Vagina (tissue), 2 donors: ENCODE results near the gene PPEF1. TPM values are rescaled to one million over a fixed set of nuclear protein-coding genes. Genes with fewer than 3 reads are reported as not detected.

Experiments used
- DNase-seq, 2 donors: peaks; one replicate each; pipeline ENCODE4 v3.0.0-alpha.2; 2017; ENCODE audit errors: extremely low spot score in 2 of 2
- H3K27ac ChIP-seq: fragments of 200-600 bp; sonication (generic); one replicate; pipeline ENCODE4 v1.5.1; 2019
- H3K27me3 ChIP-seq: fragments of 200-600 bp; sonication (generic); one replicate; pipeline ENCODE4 v1.5.1; 2019
- H3K36me3 ChIP-seq, 2 donors: fragments of 200-600 bp; sonication (generic); one replicate each; pipeline ENCODE4 v1.5.1; 2017 to 2019
- H3K4me1 ChIP-seq: fragments of 200-600 bp; sonication (generic); one replicate; pipeline ENCODE4 v1.5.1; 2019
- H3K4me3 ChIP-seq, 2 donors: fragments of 200-600 bp; sonication (generic); 1 replicate in 1 of 2; 2 replicates in 1 of 2; pipeline ENCODE4 v1.5.1; 2016 to 2019
- H3K9me3 ChIP-seq: fragments of 200-600 bp; sonication (generic); one replicate; pipeline ENCODE4 v1.5.1; 2019
- POLR2A ChIP-seq, 2 donors: fragments of 450-650 bp; IDR thresholded peaks; one replicate each; pipeline ENCODE4 v1.6.1; 2017; ENCODE audit warnings: antibody characterized with exemption in 2 of 2, mild to moderate bottlenecking in 2 of 2, moderate library complexity in 2 of 2
- POLR2AphosphoS5 ChIP-seq, 2 donors: sonication (generic); formaldehyde crosslinking; IDR thresholded peaks; one replicate each; pipeline ENCODE4 v1.9.0; 2017; ENCODE audit warnings: antibody characterized with exemption in 2 of 2, mild to moderate bottlenecking in 2 of 2, low read depth in 1 of 2; ENCODE audit not compliant: insufficient read depth in 1 of 2
- intact Hi-C: fragments of 100-400 bp; cut with DNase I; formaldehyde crosslinking; loops from one replicate; pipeline ENCODE4 v1.15.1; 2023
- total RNA-seq: library from RNA; depleted of rRNA; stranded (reverse); fragments of >200 nt; gene quantifications from one replicate; pipeline ENCODE4 v1.2.3, GENCODE V29; 2016
- TF ChIP-seq, protein P1 (sequence below), 3 experiments: fragments of 450-650 bp in 2 of 3; fragments of 200-600 bp in 1 of 3; sonication (generic) in 1 of 3; IDR thresholded peaks; one replicate each; pipeline ENCODE4 v1.5.1; 2017 to 2019; ENCODE audit warnings: antibody characterized with exemption in 3 of 3, mild to moderate bottlenecking in 2 of 3, moderate library complexity in 2 of 3

Gene PPEF1
- total RNA-seq, 1 donor from 2014 or later: not detected

DNA sequence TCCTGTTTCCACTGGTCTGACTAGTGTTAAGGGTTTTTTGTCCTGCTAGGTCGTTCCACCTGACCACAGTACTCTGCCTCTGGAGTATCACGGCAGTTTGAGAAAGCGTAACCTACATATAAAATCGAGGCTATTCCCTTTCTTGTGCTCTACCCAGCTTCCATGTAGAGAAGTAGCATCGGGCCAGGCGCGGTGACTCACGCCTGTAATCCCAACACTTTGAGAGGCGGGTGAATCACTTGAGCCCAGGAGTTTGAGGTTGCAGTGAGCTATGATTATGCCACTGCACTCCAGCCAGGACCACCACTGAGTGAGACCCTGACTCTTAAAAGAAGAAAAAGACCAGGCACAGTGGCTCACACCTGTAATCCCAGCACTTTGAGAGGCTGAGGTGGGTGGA, 7.5 kb downstream of the PPEF1 start:
- no peaks in the 10 kb centered on the region for H3K4me1 ChIP-seq
- no peak overlapping the region for H3K27ac ChIP-seq
- H3K9me3 ChIP-seq: no peaks in the 10 kb centered on the region
- intact Hi-C loops: no loop called here
- TF ChIP-seq, protein P1, sequence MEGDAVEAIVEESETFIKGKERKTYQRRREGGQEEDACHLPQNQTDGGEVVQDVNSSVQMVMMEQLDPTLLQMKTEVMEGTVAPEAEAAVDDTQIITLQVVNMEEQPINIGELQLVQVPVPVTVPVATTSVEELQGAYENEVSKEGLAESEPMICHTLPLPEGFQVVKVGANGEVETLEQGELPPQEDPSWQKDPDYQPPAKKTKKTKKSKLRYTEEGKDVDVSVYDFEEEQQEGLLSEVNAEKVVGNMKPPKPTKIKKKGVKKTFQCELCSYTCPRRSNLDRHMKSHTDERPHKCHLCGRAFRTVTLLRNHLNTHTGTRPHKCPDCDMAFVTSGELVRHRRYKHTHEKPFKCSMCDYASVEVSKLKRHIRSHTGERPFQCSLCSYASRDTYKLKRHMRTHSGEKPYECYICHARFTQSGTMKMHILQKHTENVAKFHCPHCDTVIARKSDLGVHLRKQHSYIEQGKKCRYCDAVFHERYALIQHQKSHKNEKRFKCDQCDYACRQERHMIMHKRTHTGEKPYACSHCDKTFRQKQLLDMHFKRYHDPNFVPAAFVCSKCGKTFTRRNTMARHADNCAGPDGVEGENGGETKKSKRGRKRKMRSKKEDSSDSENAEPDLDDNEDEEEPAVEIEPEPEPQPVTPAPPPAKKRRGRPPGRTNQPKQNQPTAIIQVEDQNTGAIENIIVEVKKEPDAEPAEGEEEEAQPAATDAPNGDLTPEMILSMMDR (IDR thresholded peaks at IDR 0.05): no peak
- TF ChIP-seq POLR2A (IDR thresholded peaks at IDR 0.05) (no peak), POLR2AphosphoS5 (IDR thresholded peaks at IDR 0.05; ENCODE audit: insufficient read depth in 1 of 2, low read depth in 1 of 2) (no peak)
- no peaks in the 10 kb centered on the region for H3K36me3 ChIP-seq
- DNase-seq: no peak
- no peak overlapping the region for H3K4me3 ChIP-seq
- no peaks in the 10 kb centered on the region for H3K27me3 ChIP-seq

DNA sequence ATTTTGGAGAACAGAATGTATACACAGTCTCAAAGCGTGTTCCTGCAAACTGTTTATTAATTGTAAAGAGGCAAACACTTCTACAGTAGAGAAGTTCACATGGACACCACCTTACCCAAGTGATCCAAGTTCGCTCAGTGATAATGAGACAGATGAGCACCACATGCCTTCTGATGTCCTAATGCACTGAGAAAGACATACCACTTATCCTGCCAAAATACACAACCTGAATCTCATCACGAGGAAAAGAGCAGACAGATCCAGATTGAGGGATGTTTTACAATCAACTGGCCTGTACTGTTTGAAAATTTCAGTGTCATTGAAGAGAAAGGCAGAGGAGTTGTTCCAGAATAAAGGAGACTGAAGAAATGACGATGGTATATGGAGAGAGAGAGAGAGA, 12.4 kb downstream of the PPEF1 start:
- Histone ChIP-seq H3K4me3 (no peak overlapping the region), H3K9me3 (no peaks in the 10 kb centered on the region), H3K27me3 (no peaks in the 10 kb centered on the region), H3K4me1 (no peaks in the 10 kb centered on the region), H3K36me3 (no peaks in the 10 kb centered on the region), H3K27ac (no peak overlapping the region)
- intact Hi-C loops: no loop called here
- DNase-seq: no peak
- TF ChIP-seq, protein P1 (IDR thresholded peaks at IDR 0.05): no peak
- TF ChIP-seq POLR2A (IDR thresholded peaks at IDR 0.05) (no peak), POLR2AphosphoS5 (IDR thresholded peaks at IDR 0.05; ENCODE audit: insufficient read depth in 1 of 2, low read depth in 1 of 2) (no peak)

DNA sequence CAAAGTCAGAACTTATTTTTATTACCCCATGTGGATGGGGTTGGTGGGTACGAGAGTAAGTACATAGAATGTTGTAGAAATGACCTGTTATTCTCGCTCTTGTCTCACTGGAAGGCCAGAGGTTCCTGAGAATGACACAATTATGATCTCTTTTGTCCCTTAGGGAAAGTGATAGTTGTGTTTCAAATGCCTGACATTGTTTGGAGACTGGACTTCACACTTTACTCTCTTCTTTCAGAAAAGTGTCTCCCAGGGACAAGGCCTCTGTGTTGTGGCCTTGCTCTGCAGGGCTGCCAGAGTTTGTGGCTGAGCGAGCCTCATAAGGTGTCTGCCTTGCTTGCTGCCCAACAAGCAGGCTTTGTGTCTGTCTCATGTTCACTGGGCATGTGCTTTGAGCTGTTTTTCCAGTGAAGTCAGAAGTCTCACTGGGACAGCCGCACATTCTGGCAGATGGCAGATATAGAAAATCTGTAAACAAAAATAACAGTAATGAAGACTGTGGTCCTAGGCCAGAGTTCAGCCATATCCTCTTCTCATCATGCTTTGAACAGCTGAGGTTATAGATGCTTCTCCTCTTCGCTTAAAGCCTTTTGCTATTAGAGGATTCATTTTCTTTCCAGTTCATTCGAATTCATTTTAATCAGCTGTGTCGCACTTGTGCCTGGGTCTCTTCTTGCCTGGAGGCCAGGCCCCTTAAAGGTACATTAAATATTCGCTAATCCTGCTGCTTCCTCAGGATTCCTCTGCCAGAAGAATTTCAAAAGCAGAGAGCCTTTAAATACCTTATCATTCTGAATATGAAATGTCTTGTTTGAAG, 14.4 kb downstream of the PPEF1 start:
- Histone ChIP-seq H3K4me3 (no peak overlapping the region), H3K4me1 (no peaks in the 10 kb centered on the region), H3K9me3 (no peaks in the 10 kb centered on the region), H3K27me3 (no peaks in the 10 kb centered on the region), H3K27ac (no peak overlapping the region), H3K36me3 (no peaks in the 10 kb centered on the region)
- DNase-seq: no peak
- intact Hi-C loops: no loop called here
- no peak for TF ChIP-seq POLR2AphosphoS5 (IDR thresholded peaks at IDR 0.05; ENCODE audit: insufficient read depth in 1 of 2, low read depth in 1 of 2)
- TF ChIP-seq, protein P1 (IDR thresholded peaks at IDR 0.05): no peak
- TF ChIP-seq POLR2A (IDR thresholded peaks at IDR 0.05): no peak

DNA sequence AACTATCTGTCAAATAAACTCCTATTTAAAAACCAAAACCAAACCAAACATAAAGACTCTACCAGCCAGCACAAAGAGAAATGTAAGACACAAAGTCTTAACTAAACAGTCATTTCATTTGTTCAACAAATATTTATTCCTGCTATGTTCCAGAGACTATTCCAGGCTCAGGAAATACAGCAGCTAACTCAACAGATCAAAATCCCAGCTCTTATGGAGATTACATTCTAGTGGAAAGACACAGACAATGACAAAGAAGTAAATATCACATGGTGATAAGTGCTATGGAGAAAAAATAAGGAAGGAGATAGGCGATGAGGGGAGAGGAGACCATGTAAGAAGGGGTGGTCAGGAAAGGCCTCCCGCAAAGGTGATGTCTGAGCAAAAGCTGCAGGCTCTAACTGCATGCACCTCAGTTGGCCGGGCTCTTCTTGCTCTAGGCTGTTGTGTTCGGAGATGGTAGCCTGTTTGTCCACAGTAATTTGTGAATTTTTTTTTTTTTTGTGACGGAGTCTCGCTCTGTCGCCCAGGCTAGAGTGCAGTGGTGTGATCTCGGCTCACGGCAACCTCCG, 15.1 kb downstream of the PPEF1 start:
- no peak for TF ChIP-seq POLR2A (IDR thresholded peaks at IDR 0.05)
- TF ChIP-seq POLR2AphosphoS5 (IDR thresholded peaks at IDR 0.05; ENCODE audit: insufficient read depth in 1 of 2, low read depth in 1 of 2): no peak
- TF ChIP-seq, protein P1 (IDR thresholded peaks at IDR 0.05): no peak
- intact Hi-C loops: no loop called here
- no peaks in the 10 kb centered on the region for H3K4me1 ChIP-seq
- H3K27ac ChIP-seq: no peak overlapping the region
- no peak overlapping the region for H3K4me3 ChIP-seq
- H3K9me3 ChIP-seq: no peaks in the 10 kb centered on the region
- H3K27me3 ChIP-seq: no peaks in the 10 kb centered on the region
- no peak for DNase-seq
- no peaks in the 10 kb centered on the region for H3K36me3 ChIP-seq
